Colonic mucosa (tissue), 4 donors: ENCODE data around the gene WDR47. TPM values are rescaled to one million over a fixed set of nuclear protein-coding genes. Genes with fewer than 3 reads are reported as not detected.
"Not testable (repeated sequence)": the region's sequence is repeated elsewhere in the genome, so short reads cannot be mapped to it uniquely, and the experiment has no call there.

ENCODE experiments used
- DNase-seq: peaks from one replicate; pipeline ENCODE4 v3.0.0-alpha.2; 2020
- H3K27ac ChIP-seq: fragments of 200-600 bp; one replicate; pipeline ENCODE4 v1.8.0; 2021
- H3K27me3 ChIP-seq: fragments of 200-600 bp; one replicate; pipeline ENCODE4 v1.8.0; 2021
- H3K36me3 ChIP-seq: fragments of 200-600 bp; one replicate; pipeline ENCODE4 v1.8.0; 2021
- H3K4me1 ChIP-seq: fragments of 200-600 bp; one replicate; pipeline ENCODE4 v1.8.0; 2021; ENCODE audit warnings: mild to moderate bottlenecking
- H3K4me3 ChIP-seq: fragments of 200-600 bp; one replicate; pipeline ENCODE4 v1.8.0; 2021
- H3K9ac ChIP-seq, 2 donors: one replicate each; pipeline ENCODE4 v1.7.0; 2013; ENCODE audit warnings: control low read depth in 2 of 2, low read depth in 2 of 2, low read length in 2 of 2
- H3K9me3 ChIP-seq: fragments of 200-600 bp; one replicate; pipeline ENCODE4 v1.8.0; 2021
- CTCF ChIP-seq: fragments of 200-600 bp; IDR thresholded peaks from one replicate; pipeline ENCODE4 v1.8.0; 2022; ENCODE audit warnings: antibody characterized with exemption, mild to moderate bottlenecking
- intact Hi-C: fragments of 100-400 bp; cut with DNase I; formaldehyde crosslinking; loops from one replicate; pipeline ENCODE4 v1.14.1; 2022
- total RNA-seq, 2 donors: library from RNA; stranded (reverse); fragmentation: NEBNext Ultra II Directional in 1 of 2; extraction: Animal tissue kit (Norgen Biotek cat#: 25700) in 1 of 2; gene quantifications; one replicate each; pipeline ENCODE4 v1.2.1, GENCODE V29; 2021
- donor health status: healthy.
- donor health status: DM: no; HTN: no; CAD: no.
- donor health status: DM: no; HTN: no; CAD: no.

Gene WDR47
- total RNA-seq, 2 donors from 2014 or later = 5.2 to 7.7 TPM

GRCh38 chr1:109061183-109061582 is 19.3 kb upstream of the WDR47 start:
- Histone ChIP-seq H3K27ac (no peak overlapping the region), H3K4me1 (no peaks in the 10 kb centered on the region), H3K36me3 (no peaks in the 10 kb centered on the region), H3K27me3 (no peaks in the 10 kb centered on the region), H3K9me3 (no peaks in the 10 kb centered on the region), H3K9ac (no peak overlapping the region), H3K4me3 (no peak overlapping the region)
- intact Hi-C loops = no loop called here
- DNase-seq = no peak
- TF ChIP-seq CTCF = no peak

- H3K9ac ChIP-seq = no peak overlapping the region
- TF ChIP-seq CTCF = no peak
- intact Hi-C loops = no loop called here
- H3K27ac ChIP-seq = no peak overlapping the region
- H3K27me3 ChIP-seq = no peaks in the 10 kb centered on the region
- H3K4me1 ChIP-seq = no peaks in the 10 kb centered on the region
- H3K36me3 ChIP-seq = no peaks in the 10 kb centered on the region
- H3K4me3 ChIP-seq = no peak overlapping the region
- DNase-seq = peak; percentile 19
- no peaks in the 10 kb centered on the region for H3K9me3 ChIP-seq
Observed at GRCh38 chr1:109060707-109061106, 18.8 kb upstream of the WDR47 start.

GRCh38 chr1:109059026-109059425 is 17.1 kb upstream of the WDR47 start:
- Histone ChIP-seq H3K36me3 (no peaks in the 10 kb centered on the region), H3K27ac (no peak overlapping the region), H3K9ac (no peak overlapping the region), H3K9me3 (no peaks in the 10 kb centered on the region), H3K27me3 (no peaks in the 10 kb centered on the region), H3K4me1 (no peaks in the 10 kb centered on the region), H3K4me3 (no peak overlapping the region)
- no peak for TF ChIP-seq CTCF
- intact Hi-C loops = no loop called here
- no peak for DNase-seq

- intact Hi-C loops = no loop called here
Observed at GRCh38 chr1:109056064-109056463, 14.2 kb upstream of the WDR47 start.

GRCh38 chr1:109052145-109052544 is 10.2 kb upstream of the WDR47 start:
- H3K27me3 ChIP-seq, H3K36me3 ChIP-seq, H3K9me3 ChIP-seq, H3K9ac ChIP-seq, H3K4me1 ChIP-seq, DNase-seq, H3K27ac ChIP-seq, H3K4me3 ChIP-seq, intact Hi-C loops: not testable (repeated sequence)

More at GRCh38 chr1:109056064-109056463, 14.2 kb upstream of the WDR47 start:
- no peak overlapping the region for H3K4me3 ChIP-seq
- H3K27me3 ChIP-seq = no peaks in the 10 kb centered on the region
- no peaks in the 10 kb centered on the region for H3K4me1 ChIP-seq
- H3K9ac ChIP-seq = no peak overlapping the region
- no peak for TF ChIP-seq CTCF
- H3K9me3 ChIP-seq = no peaks in the 10 kb centered on the region
- H3K27ac ChIP-seq = no peak overlapping the region
- no peaks in the 10 kb centered on the region for H3K36me3 ChIP-seq
- DNase-seq = no peak

- no peak overlapping the region for H3K27ac ChIP-seq
- no peak for DNase-seq
- H3K36me3 ChIP-seq = no peaks in the 10 kb centered on the region
- no peaks in the 10 kb centered on the region for H3K9me3 ChIP-seq
- H3K4me3 ChIP-seq = no peak overlapping the region
- H3K4me1 ChIP-seq = no peaks in the 10 kb centered on the region
- H3K27me3 ChIP-seq = no peaks in the 10 kb centered on the region
- TF ChIP-seq CTCF = no peak
- intact Hi-C loops = no loop called here
- H3K9ac ChIP-seq = no peak overlapping the region
Observed at GRCh38 chr1:109050228-109050995, 8.5 kb upstream of the WDR47 start.
